Astrocyte (in vitro differentiated cells and primary cell): ENCODE measurements around the gene CDHR4. TPM values are rescaled to one million over a fixed set of nuclear protein-coding genes. Genes with fewer than 3 reads are reported as not detected.
A peak's percentile ranks its signal among the peaks of the same experiment; 100 is the strongest.

Experiments used
- DNase-seq: peaks from one replicate; pipeline ENCODE4 v3.0.0-alpha.2; 2010; ENCODE audit warnings: low read depth
- FAIRE-seq: peaks from 2 replicates; lab custom pipeline; 2011; peaks lifted over from hg19 to GRCh38; lab: Jason Lieb, UNC
- H2AFZ ChIP-seq: 2 replicates; pipeline ENCODE4 v1.6.0; 2012; ENCODE audit warnings: low read depth, low read length, inconsistent platforms
- H3K27ac ChIP-seq: 2 replicates; pipeline ENCODE4 v1.5.1; 2011; ENCODE audit warnings: low read depth, low read length, inconsistent platforms
- H3K27me3 ChIP-seq: 2 replicates; pipeline ENCODE4 v1.6.0; 2011; ENCODE audit warnings: low read length, inconsistent platforms; ENCODE audit not compliant: insufficient read depth
- H3K36me3 ChIP-seq: 2 replicates; pipeline ENCODE4 v1.5.1; 2011; ENCODE audit warnings: low read length, inconsistent platforms; ENCODE audit not compliant: insufficient read depth
- H3K4me1 ChIP-seq: 2 replicates; pipeline ENCODE4 v1.5.1; 2011; ENCODE audit warnings: low read length, inconsistent platforms; ENCODE audit not compliant: insufficient read depth
- H3K4me2 ChIP-seq: 2 replicates; pipeline ENCODE4 v1.6.0; 2012; ENCODE audit warnings: low read length, inconsistent platforms
- H3K4me3 ChIP-seq: 2 replicates; pipeline ENCODE4 v1.5.1; 2011; ENCODE audit warnings: low read depth, mild to moderate bottlenecking, low read length, inconsistent platforms; ENCODE audit not compliant: insufficient read depth
- H3K79me2 ChIP-seq: 2 replicates; pipeline ENCODE4 v1.6.0; 2012; ENCODE audit warnings: mild to moderate bottlenecking, low read length, inconsistent platforms; ENCODE audit not compliant: insufficient read depth
- H3K9ac ChIP-seq: 2 replicates; pipeline ENCODE4 v1.6.0; 2012; ENCODE audit warnings: mild to moderate bottlenecking, low read length, inconsistent platforms
- H3K9me3 ChIP-seq: 2 replicates; pipeline ENCODE4 v1.5.1; 2012; ENCODE audit warnings: low read depth, mild to moderate bottlenecking, low read length, inconsistent platforms; ENCODE audit not compliant: insufficient read depth
- H4K20me1 ChIP-seq: 2 replicates; pipeline ENCODE4 v1.6.0; 2012; ENCODE audit warnings: low read length, inconsistent platforms; ENCODE audit not compliant: insufficient read depth
- H3K27ac Mint-ChIP-seq: one replicate; pipeline ENCODE4 v1.8.0; 2021; ENCODE audit warnings: mild to moderate bottlenecking, mixed read lengths; ENCODE audit not compliant: unreplicated experiment
- H3K27me3 Mint-ChIP-seq: one replicate; pipeline ENCODE4 v1.8.0; 2021; ENCODE audit warnings: low read depth, mixed read lengths; ENCODE audit not compliant: unreplicated experiment
- H3K36me3 Mint-ChIP-seq: one replicate; pipeline ENCODE4 v1.8.0; 2021; ENCODE audit warnings: low read depth, mixed read lengths; ENCODE audit not compliant: unreplicated experiment
- H3K4me1 Mint-ChIP-seq: one replicate; pipeline ENCODE4 v1.8.0; 2021; ENCODE audit warnings: low read depth, mixed read lengths; ENCODE audit not compliant: unreplicated experiment
- H3K4me3 Mint-ChIP-seq: one replicate; pipeline ENCODE4 v1.8.0; 2021; ENCODE audit warnings: mild to moderate bottlenecking, moderate library complexity, mixed read lengths; ENCODE audit not compliant: unreplicated experiment
- H3K9me3 Mint-ChIP-seq: one replicate; pipeline ENCODE4 v1.8.0; 2021; ENCODE audit warnings: mild to moderate bottlenecking, mixed read lengths; ENCODE audit not compliant: unreplicated experiment
- EZH2 ChIP-seq: IDR thresholded peaks from 2 replicates; pipeline ENCODE4 v1.6.1; 2012; ENCODE audit warnings: mild to moderate bottlenecking, low read length, inconsistent platforms; ENCODE audit not compliant: insufficient read depth
- total RNA-seq: library from RNA; stranded (reverse); gene quantifications from 2 replicates; pipeline ENCODE4 v1.2.1, GENCODE V29; 2021
- TF ChIP-seq, protein P1 (sequence below): IDR thresholded peaks from 2 replicates; pipeline ENCODE4 v1.5.1; 2011; ENCODE audit warnings: low read depth, mild to moderate bottlenecking, inconsistent platforms, low read length, moderate library complexity; ENCODE audit not compliant: insufficient read depth

Gene CDHR4
- total RNA-seq, 1 donor from 2014 or later = not detected

DNA sequence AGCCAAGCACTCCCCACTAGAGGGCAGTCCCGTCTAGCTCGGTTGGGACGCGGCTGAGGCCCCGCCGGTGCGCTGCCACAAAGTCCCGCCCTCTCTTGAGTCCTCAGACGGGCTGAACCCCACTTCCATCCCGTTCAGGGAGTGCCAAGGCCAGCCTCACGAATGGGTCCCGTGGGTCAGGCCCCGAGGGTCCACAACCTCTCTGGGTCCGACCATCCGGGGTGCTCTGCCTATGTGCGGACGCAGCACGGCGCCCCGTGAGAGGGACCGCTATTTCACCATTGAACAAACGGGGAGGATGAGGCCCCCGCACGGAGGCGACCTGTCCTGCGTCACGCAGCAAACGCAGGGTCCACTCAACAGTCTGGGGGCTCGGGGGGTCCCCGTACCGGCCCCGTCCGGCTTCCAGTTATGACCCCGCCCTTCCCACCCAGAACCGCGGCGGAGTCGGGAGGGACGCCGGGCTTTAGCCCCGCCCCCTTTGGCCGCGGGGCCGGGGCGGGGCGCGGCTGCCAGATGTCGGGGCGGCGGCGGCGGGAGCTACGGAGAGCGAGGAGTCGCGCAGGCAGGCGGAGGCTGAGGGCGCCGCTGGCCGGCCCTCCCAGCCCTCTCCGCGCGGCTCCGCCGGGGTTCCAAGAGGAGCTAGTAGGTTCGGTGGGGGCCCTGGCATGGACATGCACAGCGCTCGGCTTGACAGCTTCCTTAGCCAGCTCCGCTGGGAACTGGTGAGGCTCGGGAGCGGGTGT lies 3.2 kb upstream of the CDHR4 start, which contains the start of gene INKA1:
Gene INKA1, plus strand, starts transcription at position 543 of the 746 bp plus-strand sequence. Its CDS starts 132 bp downstream, at position 675.
- peaks cover 18% of the 10 kb centered on the region for H3K27me3 Mint-ChIP-seq
- peak; percentile 25 for TF ChIP-seq EZH2
- TF ChIP-seq, protein P1, sequence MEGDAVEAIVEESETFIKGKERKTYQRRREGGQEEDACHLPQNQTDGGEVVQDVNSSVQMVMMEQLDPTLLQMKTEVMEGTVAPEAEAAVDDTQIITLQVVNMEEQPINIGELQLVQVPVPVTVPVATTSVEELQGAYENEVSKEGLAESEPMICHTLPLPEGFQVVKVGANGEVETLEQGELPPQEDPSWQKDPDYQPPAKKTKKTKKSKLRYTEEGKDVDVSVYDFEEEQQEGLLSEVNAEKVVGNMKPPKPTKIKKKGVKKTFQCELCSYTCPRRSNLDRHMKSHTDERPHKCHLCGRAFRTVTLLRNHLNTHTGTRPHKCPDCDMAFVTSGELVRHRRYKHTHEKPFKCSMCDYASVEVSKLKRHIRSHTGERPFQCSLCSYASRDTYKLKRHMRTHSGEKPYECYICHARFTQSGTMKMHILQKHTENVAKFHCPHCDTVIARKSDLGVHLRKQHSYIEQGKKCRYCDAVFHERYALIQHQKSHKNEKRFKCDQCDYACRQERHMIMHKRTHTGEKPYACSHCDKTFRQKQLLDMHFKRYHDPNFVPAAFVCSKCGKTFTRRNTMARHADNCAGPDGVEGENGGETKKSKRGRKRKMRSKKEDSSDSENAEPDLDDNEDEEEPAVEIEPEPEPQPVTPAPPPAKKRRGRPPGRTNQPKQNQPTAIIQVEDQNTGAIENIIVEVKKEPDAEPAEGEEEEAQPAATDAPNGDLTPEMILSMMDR = peak; percentile 61

DNA sequence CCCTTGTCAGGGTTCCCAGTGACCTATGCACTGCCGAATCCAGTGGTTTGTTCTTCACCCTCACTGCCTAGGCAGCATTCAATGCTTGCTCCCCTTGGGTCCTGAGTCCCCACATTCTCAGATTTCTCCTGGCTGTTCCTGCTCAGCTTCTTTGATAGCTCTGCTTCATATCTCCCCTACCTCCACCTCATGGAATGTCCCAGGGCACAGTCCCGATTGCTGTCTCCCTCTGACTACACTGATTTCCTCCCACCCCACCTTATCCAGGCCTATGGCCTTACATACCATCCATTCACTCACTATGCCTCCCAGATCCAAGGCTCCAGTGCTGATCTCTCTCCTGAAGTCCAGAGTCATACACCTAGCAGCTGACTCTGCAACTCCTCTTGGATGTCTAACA lies 1.5 kb upstream of the CDHR4 start:
- TF ChIP-seq, protein P1 = no peak
- no peak for TF ChIP-seq EZH2
- H3K4me1 ChIP-seq = peaks cover 22% of the 10 kb centered on the region
- no peak overlapping the region for H3K4me3 ChIP-seq
- peaks cover 22% of the 10 kb centered on the region for H3K27me3 Mint-ChIP-seq
- DNase-seq (no peak), FAIRE-seq (no peak)
- no peaks in the 10 kb centered on the region for H3K36me3 ChIP-seq
- H3K4me3 Mint-ChIP-seq = peak overlapping the region; percentile 50
- no peak overlapping the region for H3K27ac ChIP-seq
- H3K9me3 Mint-ChIP-seq = peaks cover 3% of the 10 kb centered on the region
- no peak overlapping the region for H2AFZ ChIP-seq
- no peaks in the 10 kb centered on the region for H3K9me3 ChIP-seq
- H3K4me1 Mint-ChIP-seq = peaks cover 7% of the 10 kb centered on the region
- H3K36me3 Mint-ChIP-seq = peaks cover 2% of the 10 kb centered on the region
- no peak overlapping the region for H3K4me2 ChIP-seq
- H4K20me1 ChIP-seq = peaks cover 3% of the 10 kb centered on the region
- H3K27ac Mint-ChIP-seq = no peak overlapping the region
- no peaks in the 10 kb centered on the region for H3K27me3 ChIP-seq
- no peaks in the 10 kb centered on the region for H3K79me2 ChIP-seq
- no peak overlapping the region for H3K9ac ChIP-seq

More for the DNA sequence above, 3.2 kb upstream of the CDHR4 start, which contains the start of gene INKA1:
- H3K27ac ChIP-seq = peak within 1 kb of the TSS; percentile 41
- peaks cover 25% of the 10 kb centered on the region for H3K4me1 ChIP-seq
- peak within 1 kb of the TSS; percentile 100 for H3K4me2 ChIP-seq
- peak within 1 kb of the TSS; percentile 89 for H3K4me3 Mint-ChIP-seq
- H4K20me1 ChIP-seq = peaks cover 3% of the 10 kb centered on the region
- H2AFZ ChIP-seq = peak within 1 kb of the TSS; percentile 100
- no peaks in the 10 kb centered on the region for H3K36me3 Mint-ChIP-seq
- H3K79me2 ChIP-seq = no peaks in the 10 kb centered on the region
- peak within 1 kb of the TSS; percentile 85 for H3K9ac ChIP-seq
- H3K4me3 ChIP-seq = peak within 1 kb of the TSS; percentile 94
- DNase-seq = peak; percentile 47
- peaks cover 3% of the 10 kb centered on the region for H3K9me3 Mint-ChIP-seq
- no peaks in the 10 kb centered on the region for H3K36me3 ChIP-seq
- peak within 1 kb of the TSS; percentile 81 for H3K27ac Mint-ChIP-seq
- no peaks in the 10 kb centered on the region for H3K27me3 ChIP-seq
- peaks cover 22% of the 10 kb centered on the region for H3K4me1 Mint-ChIP-seq
- no peak for FAIRE-seq
- H3K9me3 ChIP-seq = no peaks in the 10 kb centered on the region

DNA sequence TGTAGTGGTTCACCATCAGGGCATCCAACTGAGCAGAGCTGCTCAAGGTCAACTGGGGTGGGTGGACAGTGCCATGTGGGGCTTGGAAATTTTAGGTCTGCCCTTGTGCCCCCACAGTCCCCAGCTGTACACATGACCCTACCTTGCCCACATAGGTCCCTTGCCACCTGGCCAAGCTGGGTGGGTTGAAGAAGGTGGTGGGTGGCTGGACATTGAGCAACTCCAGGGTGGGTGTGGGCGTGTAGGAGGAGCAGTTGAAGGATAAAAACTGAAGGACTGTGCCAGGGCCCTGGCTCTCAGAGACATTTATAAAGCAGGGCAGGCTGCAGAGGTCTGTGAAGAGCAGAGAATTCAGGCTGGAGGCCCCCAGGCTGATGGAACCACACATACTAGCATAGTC lies 568 bp downstream of the CDHR4 start:
- TF ChIP-seq, protein P1 = no peak
- TF ChIP-seq EZH2 = no peak
- peaks cover 3% of the 10 kb centered on the region for H3K9me3 Mint-ChIP-seq
- H3K4me3 ChIP-seq = no peak overlapping the region
- H3K27me3 ChIP-seq = no peaks in the 10 kb centered on the region
- peak overlapping the region; percentile 47 for H3K27ac Mint-ChIP-seq
- peaks cover 11% of the 10 kb centered on the region for H3K4me1 ChIP-seq
- no peaks in the 10 kb centered on the region for H3K4me1 Mint-ChIP-seq
- H2AFZ ChIP-seq = no peak overlapping the region
- H3K36me3 ChIP-seq = no peaks in the 10 kb centered on the region
- H3K9me3 ChIP-seq = no peaks in the 10 kb centered on the region
- no peak overlapping the region for H3K9ac ChIP-seq
- H3K79me2 ChIP-seq = no peaks in the 10 kb centered on the region
- H3K36me3 Mint-ChIP-seq = peaks cover 2% of the 10 kb centered on the region
- FAIRE-seq (no peak), DNase-seq (no peak)
- peaks cover 22% of the 10 kb centered on the region for H3K27me3 Mint-ChIP-seq
- no peaks in the 10 kb centered on the region for H4K20me1 ChIP-seq
- no peak overlapping the region for H3K4me3 Mint-ChIP-seq
- no peak overlapping the region for H3K27ac ChIP-seq
- no peak overlapping the region for H3K4me2 ChIP-seq
